Panc1 (cell line): ENCODE results near the gene UROC1. TPM values are rescaled to one million over a fixed set of nuclear protein-coding genes. Genes with fewer than 3 reads are reported as not detected.

Source experiments
- ATAC-seq: fragments of 200-7000 bp; cut with Tn5 transposase; 2 replicates; pipeline ENCODE4 v1.9.1; 2020; ENCODE audit warnings: mild to moderate bottlenecking, moderate library complexity
- BruUV-seq: library from RNA; stranded (reverse); fragments of 400-500 nt; replicated peaks from 2 replicates; lab custom pipeline; 2021; lab: Mats Ljungman, UMichigan
- CTCF ChIA-PET: fragments of 300-600 bp; sonication (Branson Sonifier 250); formaldehyde crosslinking; loops from one replicate; lab custom pipeline; 2022; ENCODE audit warnings: antibody characterized with exemption; lab: Charles Lee
- POLR2A ChIA-PET: fragments of 300-600 bp; sonication (Branson Sonifier 250); formaldehyde crosslinking; loops from one replicate; lab custom pipeline; 2022; ENCODE audit warnings: antibody characterized with exemption; lab: Charles Lee
- DNase-seq: peaks from one replicate; pipeline ENCODE4 v3.0.0-alpha.2; 2010; ENCODE audit warnings: low read depth, low spot score
- H3K27ac ChIP-seq: 2 replicates; pipeline ENCODE4 v1.5.1; 2011; ENCODE audit warnings: mild to moderate bottlenecking, low read length, inconsistent platforms
- H3K27me3 ChIP-seq: fragments of 200-500 bp; sonication (Bioruptor generic); 2 replicates; pipeline ENCODE4 v1.6.0; 2014; ENCODE audit warnings: low read length, inconsistent platforms; ENCODE audit not compliant: control insufficient read depth, insufficient read depth
- H3K36me3 ChIP-seq: fragments of 200-500 bp; sonication (Bioruptor generic); 2 replicates; pipeline ENCODE4 v1.5.1; 2014; ENCODE audit warnings: inconsistent platforms, mild to moderate bottlenecking, low read length, moderate library complexity; ENCODE audit not compliant: control insufficient read depth, insufficient read depth
- H3K4me1 ChIP-seq: 2 replicates; pipeline ENCODE4 v1.5.1; 2011; ENCODE audit warnings: inconsistent platforms, mild to moderate bottlenecking, low read length, moderate library complexity; ENCODE audit not compliant: control insufficient read depth, insufficient read depth
- H3K4me3 ChIP-seq, 2 experiments: 2 replicates each; pipeline ENCODE4 v1.5.1; 2011 to 2012; ENCODE audit warnings: low read depth in 2 of 2, low read length in 2 of 2, mild to moderate bottlenecking in 2 of 2, inconsistent platforms in 1 of 2, moderate library complexity in 1 of 2
- H3K9me3 ChIP-seq: fragments of 200-500 bp; sonication (Bioruptor generic); 2 replicates; pipeline ENCODE4 v1.5.1; 2014; ENCODE audit warnings: low read depth, mild to moderate bottlenecking, inconsistent platforms, low read length, moderate library complexity; ENCODE audit not compliant: control insufficient read depth, insufficient read depth
- POLR2AphosphoS5 ChIP-seq: IDR thresholded peaks from 2 replicates; pipeline ENCODE4 v1.6.1; 2012; ENCODE audit warnings: mild to moderate bottlenecking, low read depth, low read length, moderate library complexity
- SIN3A ChIP-seq: IDR thresholded peaks from 2 replicates; pipeline ENCODE4 v1.6.1; 2012; ENCODE audit warnings: low read depth, mild to moderate bottlenecking, low read length, moderate library complexity, borderline replicate concordance; ENCODE audit not compliant: insufficient read depth
- TCF7L2 ChIP-seq: IDR thresholded peaks from 2 replicates; pipeline ENCODE4 v1.6.1; 2011; ENCODE audit warnings: mild to moderate bottlenecking, low read depth, low read length, inconsistent platforms
- in situ Hi-C: cut with HindIII; loops from 2 replicates; pipeline ENCODE4 v1.10.0; 2016; ENCODE audit warnings: low sequenced_read_pairs, low pct_unique_long_range_greater_than_20kb
- intact Hi-C: fragments of 100-400 bp; cut with micrococcal nuclease; formaldehyde crosslinking; loops from one replicate; pipeline ENCODE4 v1.10.0; 2022; ENCODE audit not compliant: unreplicated experiment
- total RNA-seq: library from RNA; stranded (reverse); gene quantifications from one replicate; pipeline ENCODE4 v1.2.1, GENCODE V29; 2021; ENCODE audit not compliant: unreplicated experiment
- TF ChIP-seq, protein P1 (sequence below), 2 experiments: IDR thresholded peaks; 2 replicates each; pipeline ENCODE4 v1.6.1; 2011 to 2012; ENCODE audit warnings: low read depth in 2 of 2, control low read depth in 1 of 2, low read length in 1 of 2, mild to moderate bottlenecking in 1 of 2, moderate library complexity in 1 of 2; ENCODE audit not compliant: insufficient read depth in 1 of 2
- TF ChIP-seq, protein P2 (sequence below): fragments of 450-650 bp; IDR thresholded peaks from 2 replicates; pipeline ENCODE4 v1.5.1; 2017; ENCODE audit warnings: mild to moderate bottlenecking

Gene UROC1
- total RNA-seq, 1 experiment from 2014 or later = not detected

DNA sequence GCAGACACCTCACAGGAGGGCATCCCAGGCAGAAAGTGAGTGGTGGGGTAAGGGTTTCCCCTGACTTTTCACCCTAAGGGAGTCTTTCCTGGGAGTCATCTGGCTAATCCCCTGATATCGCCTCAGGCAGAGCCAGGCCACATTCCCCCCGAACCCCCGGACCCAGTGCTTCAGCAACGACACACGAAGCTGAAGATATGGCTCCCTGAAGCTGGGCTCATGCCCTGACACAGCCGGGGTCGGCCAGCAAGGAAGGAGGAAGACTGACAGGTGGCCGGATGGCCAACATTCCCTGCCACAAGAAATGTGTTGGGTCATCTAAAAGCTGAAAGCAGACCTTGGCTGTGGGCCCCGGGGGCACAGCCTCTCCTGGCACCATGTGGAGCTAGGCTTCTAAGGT is 20.7 kb upstream of the UROC1 start:
- no peaks in the 10 kb centered on the region for H3K9me3 ChIP-seq
- no TSS peak for BruUV-seq
- intact Hi-C loops = no loop called here
- CTCF ChIA-PET = no interaction called here
- peaks cover 6% of the 10 kb centered on the region; the same call in 1 of the 2 replicates for H3K4me1 ChIP-seq
- no peak for DNase-seq
- peaks cover 13% of the 10 kb centered on the region for H3K27me3 ChIP-seq
- 0 out of 2 replicates have a peak, but pooled peaks have one; percentile 5 for ATAC-seq
- H3K36me3 ChIP-seq = no peaks in the 10 kb centered on the region
- H3K4me3 ChIP-seq = no peak overlapping the region
- TF ChIP-seq POLR2AphosphoS5 = no peak
- TF ChIP-seq, protein P1, sequence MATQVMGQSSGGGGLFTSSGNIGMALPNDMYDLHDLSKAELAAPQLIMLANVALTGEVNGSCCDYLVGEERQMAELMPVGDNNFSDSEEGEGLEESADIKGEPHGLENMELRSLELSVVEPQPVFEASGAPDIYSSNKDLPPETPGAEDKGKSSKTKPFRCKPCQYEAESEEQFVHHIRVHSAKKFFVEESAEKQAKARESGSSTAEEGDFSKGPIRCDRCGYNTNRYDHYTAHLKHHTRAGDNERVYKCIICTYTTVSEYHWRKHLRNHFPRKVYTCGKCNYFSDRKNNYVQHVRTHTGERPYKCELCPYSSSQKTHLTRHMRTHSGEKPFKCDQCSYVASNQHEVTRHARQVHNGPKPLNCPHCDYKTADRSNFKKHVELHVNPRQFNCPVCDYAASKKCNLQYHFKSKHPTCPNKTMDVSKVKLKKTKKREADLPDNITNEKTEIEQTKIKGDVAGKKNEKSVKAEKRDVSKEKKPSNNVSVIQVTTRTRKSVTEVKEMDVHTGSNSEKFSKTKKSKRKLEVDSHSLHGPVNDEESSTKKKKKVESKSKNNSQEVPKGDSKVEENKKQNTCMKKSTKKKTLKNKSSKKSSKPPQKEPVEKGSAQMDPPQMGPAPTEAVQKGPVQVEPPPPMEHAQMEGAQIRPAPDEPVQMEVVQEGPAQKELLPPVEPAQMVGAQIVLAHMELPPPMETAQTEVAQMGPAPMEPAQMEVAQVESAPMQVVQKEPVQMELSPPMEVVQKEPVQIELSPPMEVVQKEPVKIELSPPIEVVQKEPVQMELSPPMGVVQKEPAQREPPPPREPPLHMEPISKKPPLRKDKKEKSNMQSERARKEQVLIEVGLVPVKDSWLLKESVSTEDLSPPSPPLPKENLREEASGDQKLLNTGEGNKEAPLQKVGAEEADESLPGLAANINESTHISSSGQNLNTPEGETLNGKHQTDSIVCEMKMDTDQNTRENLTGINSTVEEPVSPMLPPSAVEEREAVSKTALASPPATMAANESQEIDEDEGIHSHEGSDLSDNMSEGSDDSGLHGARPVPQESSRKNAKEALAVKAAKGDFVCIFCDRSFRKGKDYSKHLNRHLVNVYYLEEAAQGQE (IDR thresholded peaks at IDR 0.05; ENCODE audit: insufficient read depth in 1 of 2, low read depth in 2 of 2, low read length in 1 of 2) = no peak
- POLR2A ChIA-PET = no interaction called here
- in situ Hi-C loops = no loop called here
- H3K27ac ChIP-seq = no peak overlapping the region

DNA sequence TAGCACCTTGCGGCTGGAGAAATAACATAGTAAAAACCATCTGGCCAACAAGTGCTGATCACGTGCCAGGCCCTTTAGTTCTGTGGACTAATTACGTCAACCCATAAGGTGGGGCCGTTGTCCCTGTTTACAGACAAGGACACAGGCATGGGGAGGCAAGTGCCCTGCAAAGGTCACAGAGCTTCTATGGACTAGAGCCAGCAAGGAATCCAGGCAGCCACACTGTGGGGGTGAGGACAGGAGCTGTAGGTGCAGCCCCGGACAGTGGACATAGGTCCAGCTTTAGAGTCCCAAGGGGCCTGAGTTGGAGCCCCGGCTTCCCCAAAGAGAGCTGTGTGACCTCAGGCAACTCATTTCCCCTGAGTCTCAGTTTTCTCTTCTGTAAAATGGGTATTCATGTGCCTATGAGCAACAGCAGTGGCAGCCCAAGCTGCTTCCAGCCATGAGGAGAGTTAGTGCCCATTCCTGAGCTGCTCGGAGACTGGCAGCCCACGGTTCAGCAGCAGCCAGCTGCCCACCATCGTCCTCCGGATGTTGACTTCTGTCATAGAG is 20.2 kb upstream of the UROC1 start:
- intact Hi-C loops (no loop called here), in situ Hi-C loops (no loop called here)
- ATAC-seq (no peak), DNase-seq (no peak)
- H3K27me3 ChIP-seq = peaks cover 18% of the 10 kb centered on the region
- H3K4me3 ChIP-seq = no peak overlapping the region
- no TSS peak for BruUV-seq
- no peak overlapping the region for H3K27ac ChIP-seq
- TF ChIP-seq TCF7L2 (no peak), SIN3A (no peak), POLR2AphosphoS5 (no peak)
- TF ChIP-seq, protein P1 (IDR thresholded peaks at IDR 0.05; ENCODE audit: insufficient read depth in 1 of 2, low read depth in 2 of 2, low read length in 1 of 2) = no peak
- TF ChIP-seq, protein P2, sequence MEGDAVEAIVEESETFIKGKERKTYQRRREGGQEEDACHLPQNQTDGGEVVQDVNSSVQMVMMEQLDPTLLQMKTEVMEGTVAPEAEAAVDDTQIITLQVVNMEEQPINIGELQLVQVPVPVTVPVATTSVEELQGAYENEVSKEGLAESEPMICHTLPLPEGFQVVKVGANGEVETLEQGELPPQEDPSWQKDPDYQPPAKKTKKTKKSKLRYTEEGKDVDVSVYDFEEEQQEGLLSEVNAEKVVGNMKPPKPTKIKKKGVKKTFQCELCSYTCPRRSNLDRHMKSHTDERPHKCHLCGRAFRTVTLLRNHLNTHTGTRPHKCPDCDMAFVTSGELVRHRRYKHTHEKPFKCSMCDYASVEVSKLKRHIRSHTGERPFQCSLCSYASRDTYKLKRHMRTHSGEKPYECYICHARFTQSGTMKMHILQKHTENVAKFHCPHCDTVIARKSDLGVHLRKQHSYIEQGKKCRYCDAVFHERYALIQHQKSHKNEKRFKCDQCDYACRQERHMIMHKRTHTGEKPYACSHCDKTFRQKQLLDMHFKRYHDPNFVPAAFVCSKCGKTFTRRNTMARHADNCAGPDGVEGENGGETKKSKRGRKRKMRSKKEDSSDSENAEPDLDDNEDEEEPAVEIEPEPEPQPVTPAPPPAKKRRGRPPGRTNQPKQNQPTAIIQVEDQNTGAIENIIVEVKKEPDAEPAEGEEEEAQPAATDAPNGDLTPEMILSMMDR = no peak
- CTCF ChIA-PET = interaction anchor here (0.5 kb wide), 1 partner anchor 25 kb away, joined by 3 read pairs; no protein-coding TSS in a partner anchor
- H3K4me1 ChIP-seq = peaks cover 6% of the 10 kb centered on the region; the same call in 1 of the 2 replicates
- H3K9me3 ChIP-seq = no peaks in the 10 kb centered on the region
- POLR2A ChIA-PET = no interaction called here
- no peaks in the 10 kb centered on the region for H3K36me3 ChIP-seq
